ENCODE data around the gene GNB1. TPM values are rescaled to one million over a fixed set of nuclear protein-coding genes. Genes with fewer than 3 reads are reported as not detected.

The GNB1 gene
- total and polyA plus RNA-seq, 9 donors: 52.3 to 216 (median 178) TPM

DNA sequence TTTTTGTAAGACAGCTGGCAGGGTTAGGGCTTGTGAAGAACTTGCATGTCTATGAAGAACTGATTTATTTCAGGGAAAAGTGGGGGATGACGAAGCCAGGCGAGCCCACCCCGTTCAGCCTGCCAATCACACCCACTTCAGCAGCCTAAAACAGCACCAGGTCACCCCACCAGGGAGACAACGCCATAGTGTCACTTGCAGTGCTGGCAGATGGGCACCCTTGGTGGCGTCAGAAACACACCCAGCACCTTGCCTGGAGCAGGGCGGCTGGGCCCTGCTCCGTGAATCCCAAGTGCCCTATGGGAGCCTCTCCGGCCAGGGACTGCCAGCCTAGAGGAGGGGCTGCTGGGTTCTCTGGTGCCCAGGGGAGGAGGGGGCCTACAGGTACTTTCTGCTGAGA lies 107.6 kb downstream of the GNB1 start:
- Histone ChIP-seq H3K36me3 (ENCODE audit: control insufficient read depth, insufficient read depth, low read length) (peaks cover 39% of the 10 kb centered on the region), H3K4me1 (ENCODE audit: control insufficient read depth, insufficient read depth, low read length) (peaks cover 33% of the 10 kb centered on the region), H3K9me3 (replicated peaks; ENCODE audit: control insufficient read depth, low read depth, low read length) (no peaks in the 10 kb centered on the region), H3K4me3 (ENCODE audit: low read length) (no peak overlapping the region), H3K27me3 (ENCODE audit: control insufficient read depth, insufficient read depth, low read length) (no peaks in the 10 kb centered on the region), H3K27ac (ENCODE audit: low read length) (no peak overlapping the region)
- DNase-seq: no peak
- 67% methylated on average over 4 of the region's 8 CpGs for WGBS (ENCODE audit: insufficient coverage)

DNA sequence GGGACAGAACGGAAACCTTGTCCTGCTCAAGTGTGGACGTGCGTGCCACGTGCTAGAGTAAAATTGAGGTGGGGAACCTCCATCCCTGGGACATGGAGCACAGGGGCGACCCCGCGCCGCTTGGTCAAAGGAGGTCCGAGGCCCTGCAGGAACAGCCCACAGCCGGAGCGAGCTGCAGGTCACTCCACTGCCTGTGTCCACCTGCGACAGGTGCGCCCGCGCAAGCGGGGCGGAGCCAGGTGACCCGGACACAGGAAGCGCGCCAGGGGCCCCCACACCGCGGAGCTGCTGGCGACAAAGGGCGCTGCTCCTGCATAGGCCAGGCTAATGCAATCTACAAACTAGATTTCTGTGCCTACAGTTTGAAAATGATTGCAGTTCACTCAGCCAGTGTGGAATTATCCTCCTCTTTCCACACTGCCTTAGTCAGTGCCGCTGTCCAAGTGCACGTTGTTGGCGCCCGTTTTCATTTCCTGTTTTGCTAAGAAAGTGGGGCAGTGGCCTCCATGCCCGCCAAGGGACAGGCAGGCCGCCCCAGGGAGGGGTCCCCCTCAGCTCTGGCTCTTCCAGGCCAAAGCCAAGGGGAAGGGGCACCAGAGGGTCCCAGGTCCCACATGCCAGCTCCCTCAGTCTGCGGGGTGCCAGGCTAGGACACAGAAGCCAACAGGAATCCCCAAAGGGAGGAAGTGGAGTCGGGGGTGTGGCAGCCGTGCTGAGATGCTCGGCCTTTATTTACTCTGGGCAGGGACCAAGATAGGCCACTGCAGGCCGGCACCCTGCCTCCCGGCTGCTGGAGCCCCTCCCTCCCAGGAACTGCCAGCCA lies 108.3 kb downstream of the GNB1 start:
- peak; percentile 70 for DNase-seq
- peaks cover 34% of the 10 kb centered on the region for H3K4me1 ChIP-seq (ENCODE audit: control insufficient read depth, insufficient read depth, low read length)

DNA sequence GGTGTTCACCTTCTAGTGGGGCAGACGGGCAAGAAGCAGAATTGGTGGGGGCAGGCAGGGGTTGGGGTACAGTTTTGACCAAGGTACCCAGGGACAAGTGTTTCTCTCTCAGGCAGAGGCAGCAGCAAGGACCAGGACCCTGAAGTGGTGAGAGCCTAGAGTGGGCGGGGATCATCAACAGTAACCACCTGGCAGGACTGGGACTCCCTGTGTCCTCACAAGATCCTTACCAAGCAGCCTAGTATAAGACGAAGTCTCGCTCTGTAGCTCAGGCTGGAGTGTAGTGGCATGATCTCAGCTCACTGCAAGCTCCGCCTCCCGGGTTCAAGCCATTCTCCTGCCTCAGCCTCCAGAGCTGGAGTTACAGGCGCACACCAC lies 109.4 kb downstream of the GNB1 start:
- H3K9me3 ChIP-seq (replicated peaks; ENCODE audit: control insufficient read depth, low read depth, low read length): no peaks in the 10 kb centered on the region
- H3K4me3 ChIP-seq (ENCODE audit: low read length): no peak overlapping the region
- no peaks in the 10 kb centered on the region for H3K27me3 ChIP-seq (ENCODE audit: control insufficient read depth, insufficient read depth, low read length)
- H3K36me3 ChIP-seq (ENCODE audit: control insufficient read depth, insufficient read depth, low read length): peaks cover 21% of the 10 kb centered on the region
- H3K4me1 ChIP-seq (ENCODE audit: control insufficient read depth, insufficient read depth, low read length): peaks cover 43% of the 10 kb centered on the region
- WGBS (ENCODE audit: insufficient coverage): 60% methylated on average over 6 of the region's 7 CpGs
- no peak overlapping the region for H3K27ac ChIP-seq (ENCODE audit: low read length)
- DNase-seq: no peak

More for the DNA sequence above, 108.3 kb downstream of the GNB1 start:
- WGBS (ENCODE audit: insufficient coverage): 3% methylated on average over 33 of the region's 36 CpGs
- peaks cover 32% of the 10 kb centered on the region for H3K36me3 ChIP-seq (ENCODE audit: control insufficient read depth, insufficient read depth, low read length)
- peak overlapping the region; percentile 13 for H3K4me3 ChIP-seq (ENCODE audit: low read length)
- no peaks in the 10 kb centered on the region for H3K27me3 ChIP-seq (ENCODE audit: control insufficient read depth, insufficient read depth, low read length)
- peak overlapping the region; percentile 20 for H3K27ac ChIP-seq (ENCODE audit: low read length)
- H3K9me3 ChIP-seq (replicated peaks; ENCODE audit: control insufficient read depth, low read depth, low read length): no peaks in the 10 kb centered on the region

DNA sequence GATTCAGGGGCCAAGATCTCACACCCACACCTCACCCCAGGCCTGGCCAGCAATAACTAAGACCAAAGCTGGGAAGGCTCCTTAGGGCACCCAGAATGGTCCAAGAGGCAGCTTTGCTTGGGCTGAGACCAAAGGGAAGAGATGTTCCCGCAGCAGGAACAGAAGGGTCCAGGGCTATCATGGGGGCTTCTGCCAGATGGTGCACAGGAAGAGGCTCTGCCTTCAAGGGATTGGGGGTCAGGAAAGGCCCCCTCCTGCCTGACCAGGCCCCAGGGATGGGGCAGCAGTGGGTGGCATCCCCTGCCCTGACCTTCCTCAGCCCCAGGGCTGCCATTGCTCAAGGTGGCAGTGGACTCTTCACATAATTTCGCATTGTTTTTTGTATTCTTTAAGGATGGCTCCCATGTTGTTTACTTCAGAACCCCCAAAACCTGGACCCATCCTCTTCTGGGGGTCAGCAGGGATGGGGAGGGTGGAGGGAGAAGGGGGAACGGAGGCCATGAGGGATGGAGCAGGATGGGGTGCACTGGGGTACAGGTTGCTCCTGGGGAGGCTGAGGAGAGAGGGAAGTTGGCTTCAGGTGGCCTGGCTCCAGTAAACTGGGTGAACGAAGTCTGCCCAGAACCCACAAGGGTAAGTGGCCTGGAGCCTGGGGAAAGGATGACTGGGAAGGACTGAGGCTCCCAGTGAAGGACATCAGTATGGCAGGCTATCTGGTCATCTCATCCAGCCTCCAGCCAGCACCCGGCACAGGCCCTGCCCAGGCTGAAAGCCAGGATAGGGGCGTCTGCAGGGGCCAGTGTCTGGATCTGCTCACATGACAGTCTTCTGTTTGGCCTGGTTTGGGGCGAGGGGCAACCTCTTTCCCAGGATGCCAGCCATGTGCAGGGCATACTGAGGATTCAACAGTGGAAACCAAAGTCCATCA lies 110.0 kb downstream of the GNB1 start:
- Histone ChIP-seq H3K27ac (ENCODE audit: low read length) (peak overlapping the region; percentile 21), H3K4me1 (ENCODE audit: control insufficient read depth, insufficient read depth, low read length) (peaks cover 45% of the 10 kb centered on the region), H3K9me3 (replicated peaks; ENCODE audit: control insufficient read depth, low read depth, low read length) (no peaks in the 10 kb centered on the region), H3K4me3 (ENCODE audit: low read length) (no peak overlapping the region), H3K36me3 (ENCODE audit: control insufficient read depth, insufficient read depth, low read length) (peaks cover 17% of the 10 kb centered on the region), H3K27me3 (ENCODE audit: control insufficient read depth, insufficient read depth, low read length) (no peaks in the 10 kb centered on the region)
- DNase-seq: no peak
- 65% methylated on average over 5 of the region's 7 CpGs for WGBS (ENCODE audit: insufficient coverage)

DNA sequence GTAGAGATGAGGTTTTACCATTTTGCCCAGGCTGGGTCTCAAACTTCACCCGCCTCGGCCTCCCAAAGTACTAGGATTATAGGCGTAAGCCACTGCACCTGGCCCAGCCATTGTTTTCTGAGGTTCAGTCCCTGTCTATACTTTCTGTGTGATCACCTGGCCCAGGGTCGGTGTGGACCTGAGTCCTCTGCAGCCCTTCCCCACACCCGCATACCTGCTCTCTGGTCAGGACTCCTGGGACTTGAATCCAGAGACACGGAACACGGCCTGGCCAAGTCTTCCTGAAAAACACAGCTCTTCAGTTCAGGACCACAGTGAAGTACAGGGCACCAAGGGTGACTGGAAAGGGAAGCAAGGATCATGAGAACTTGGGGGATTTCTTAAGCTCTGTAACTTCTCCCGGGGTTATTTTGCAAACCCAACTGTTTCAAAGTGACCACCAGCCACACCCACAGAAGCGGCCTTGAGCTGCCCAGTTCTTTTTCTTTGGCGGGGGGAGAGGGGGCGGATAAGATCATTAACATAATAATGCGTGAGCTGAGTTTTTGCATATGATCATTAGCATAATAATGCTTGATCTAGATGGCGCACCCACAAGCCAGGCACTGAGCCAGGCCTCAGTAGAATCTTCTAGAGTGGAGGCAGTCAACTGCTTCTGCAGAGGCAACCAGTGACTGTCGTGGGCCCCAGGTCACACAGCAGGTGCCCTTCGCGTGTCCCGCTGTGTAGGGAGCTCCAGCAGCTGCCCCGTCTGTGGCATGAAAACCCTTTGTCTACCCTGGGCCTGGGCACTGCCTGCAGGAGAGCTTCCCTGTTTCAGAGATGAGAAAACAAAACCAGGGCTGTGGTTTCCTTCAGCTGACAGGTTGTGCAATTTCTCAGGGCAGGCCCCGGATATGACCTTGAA lies 110.9 kb downstream of the GNB1 start:
- no peaks in the 10 kb centered on the region for H3K27me3 ChIP-seq (ENCODE audit: control insufficient read depth, insufficient read depth, low read length)
- H3K27ac ChIP-seq (ENCODE audit: low read length): peak overlapping the region; percentile 40
- no peak overlapping the region for H3K4me3 ChIP-seq (ENCODE audit: low read length)
- H3K4me1 ChIP-seq (ENCODE audit: control insufficient read depth, insufficient read depth, low read length): peaks cover 46% of the 10 kb centered on the region
- WGBS (ENCODE audit: insufficient coverage): 40% methylated on average over 12 of the region's 19 CpGs
- H3K9me3 ChIP-seq (replicated peaks; ENCODE audit: control insufficient read depth, low read depth, low read length): no peaks in the 10 kb centered on the region
- H3K36me3 ChIP-seq (ENCODE audit: control insufficient read depth, insufficient read depth, low read length): peaks cover 11% of the 10 kb centered on the region
- peak; percentile 58 for DNase-seq

DNA sequence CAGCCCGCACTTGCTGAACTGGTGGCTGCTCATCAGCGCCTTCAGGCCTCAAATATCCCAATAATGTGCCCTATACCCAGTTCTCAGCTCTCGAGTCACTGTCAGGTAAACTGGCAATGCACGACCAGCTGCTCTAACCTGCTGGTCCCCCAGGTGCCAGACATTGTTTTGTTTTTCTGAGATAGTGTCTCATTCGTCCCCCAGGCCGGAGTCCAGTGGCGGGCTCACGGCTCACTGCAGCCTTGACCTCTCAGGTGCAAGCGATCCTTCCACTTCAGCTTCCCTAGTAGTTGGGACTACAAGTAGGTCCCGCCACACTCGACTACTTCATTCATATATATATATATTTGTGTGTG lies 111.6 kb downstream of the GNB1 start:
- Histone ChIP-seq H3K4me3 (ENCODE audit: low read length) (no peak overlapping the region), H3K27me3 (ENCODE audit: control insufficient read depth, insufficient read depth, low read length) (no peaks in the 10 kb centered on the region), H3K4me1 (ENCODE audit: control insufficient read depth, insufficient read depth, low read length) (peaks cover 46% of the 10 kb centered on the region), H3K27ac (ENCODE audit: low read length) (peak overlapping the region; percentile 59), H3K36me3 (ENCODE audit: control insufficient read depth, insufficient read depth, low read length) (peaks cover 7% of the 10 kb centered on the region), H3K9me3 (replicated peaks; ENCODE audit: control insufficient read depth, low read depth, low read length) (no peaks in the 10 kb centered on the region)
- DNase-seq: no peak
- WGBS (ENCODE audit: insufficient coverage): 52% methylated on average over 6 of the region's 11 CpGs

DNA sequence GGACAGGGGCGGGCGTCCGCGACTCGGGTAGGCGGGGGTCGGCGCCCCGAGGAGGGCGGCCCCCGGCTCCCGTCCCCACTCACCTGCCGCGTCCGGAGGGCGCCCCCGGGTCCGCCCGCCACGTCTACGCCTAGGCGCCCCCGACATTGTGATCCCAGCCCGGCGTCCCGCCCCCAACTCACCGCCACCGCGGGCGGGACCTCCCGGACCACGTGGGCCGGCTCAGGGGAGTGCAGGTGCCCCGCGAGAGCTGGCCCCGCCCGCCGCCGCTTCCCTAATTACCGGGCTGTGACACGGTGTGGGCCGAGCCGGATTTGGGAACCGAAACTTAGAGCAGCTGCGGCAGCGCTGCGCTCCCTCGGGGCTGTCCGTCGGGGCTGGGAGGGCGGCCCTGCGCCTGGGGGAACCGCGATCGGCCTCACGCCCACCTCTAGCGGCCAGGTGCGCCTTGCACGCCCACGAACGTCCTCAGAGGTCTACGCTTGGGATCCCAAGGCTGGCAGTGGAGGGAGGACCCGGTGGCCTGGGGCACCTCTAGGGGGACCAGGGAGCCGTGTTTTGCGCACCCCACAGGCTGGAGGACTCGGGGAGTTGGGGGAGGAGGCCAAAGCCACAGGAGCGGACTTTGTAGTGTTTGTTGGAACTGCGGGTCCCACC lies 112.1 kb downstream of the GNB1 start:
- H3K36me3 ChIP-seq (ENCODE audit: control insufficient read depth, insufficient read depth, low read length): peaks cover 8% of the 10 kb centered on the region
- H3K9me3 ChIP-seq (replicated peaks; ENCODE audit: control insufficient read depth, low read depth, low read length): no peaks in the 10 kb centered on the region
- DNase-seq: peak; percentile 73
- peak overlapping the region; percentile 59 for H3K27ac ChIP-seq (ENCODE audit: low read length)
- H3K4me3 ChIP-seq (ENCODE audit: low read length): peak overlapping the region; percentile 41
- under 1% methylated on average over 59 of the region's 68 CpGs for WGBS (ENCODE audit: insufficient coverage)
- H3K27me3 ChIP-seq (ENCODE audit: control insufficient read depth, insufficient read depth, low read length): no peaks in the 10 kb centered on the region
- H3K4me1 ChIP-seq (ENCODE audit: control insufficient read depth, insufficient read depth, low read length): peaks cover 46% of the 10 kb centered on the region

DNA sequence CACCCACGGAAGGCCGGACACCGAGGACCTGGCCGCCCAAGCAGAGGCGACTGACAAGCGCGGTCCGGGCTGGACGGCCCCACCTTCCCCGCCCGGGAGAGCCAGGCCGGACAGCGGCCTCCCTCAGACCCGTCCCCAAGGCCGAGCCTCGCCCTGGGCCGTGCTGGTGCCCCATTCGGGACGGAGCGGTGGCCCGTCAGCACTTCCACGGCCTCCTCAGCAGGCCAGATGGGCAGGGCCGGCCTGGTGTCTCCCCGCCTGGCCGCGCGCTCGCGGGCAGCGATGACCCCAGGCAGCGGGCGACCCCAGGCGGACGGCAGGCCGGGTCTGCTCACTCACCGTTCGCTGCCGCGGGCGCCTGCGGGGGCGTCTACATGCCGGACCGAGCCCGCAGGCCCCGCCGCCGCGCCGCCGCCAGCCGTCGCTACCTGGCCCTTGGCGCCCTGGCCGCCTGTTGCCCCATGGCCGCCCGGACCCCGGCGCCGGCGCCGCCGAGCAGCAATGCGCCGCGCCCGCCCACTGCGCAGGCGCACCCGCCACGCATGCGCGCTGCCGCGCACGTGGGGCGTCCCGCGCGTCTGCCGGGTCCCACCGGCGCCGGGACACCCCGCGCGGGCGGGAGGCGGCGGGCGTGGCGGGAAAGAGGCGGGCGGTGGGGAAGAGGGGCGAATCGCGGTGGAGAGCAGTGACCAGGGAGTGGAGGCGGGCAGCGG lies 112.8 kb downstream of the GNB1 start, which contains the start of gene NADK:
NADK (minus strand) TSS at position 521 of the 713 bp plus-strand sequence. CDS start 13,064 bp downstream, outside the sequence.
- Histone ChIP-seq H3K36me3 (ENCODE audit: control insufficient read depth, insufficient read depth, low read length) (peaks cover 8% of the 10 kb centered on the region), H3K9me3 (replicated peaks; ENCODE audit: control insufficient read depth, low read depth, low read length) (no peaks in the 10 kb centered on the region), H3K4me1 (ENCODE audit: control insufficient read depth, insufficient read depth, low read length) (peaks cover 42% of the 10 kb centered on the region), H3K27me3 (ENCODE audit: control insufficient read depth, insufficient read depth, low read length) (no peaks in the 10 kb centered on the region), H3K4me3 (ENCODE audit: low read length) (peak within 1 kb of the TSS; percentile 70), H3K27ac (ENCODE audit: low read length) (peak within 1 kb of the TSS; percentile 83)
- WGBS (ENCODE audit: insufficient coverage): under 1% methylated on average over 94 of the region's 99 CpGs
- peak; percentile 76 for DNase-seq

DNA sequence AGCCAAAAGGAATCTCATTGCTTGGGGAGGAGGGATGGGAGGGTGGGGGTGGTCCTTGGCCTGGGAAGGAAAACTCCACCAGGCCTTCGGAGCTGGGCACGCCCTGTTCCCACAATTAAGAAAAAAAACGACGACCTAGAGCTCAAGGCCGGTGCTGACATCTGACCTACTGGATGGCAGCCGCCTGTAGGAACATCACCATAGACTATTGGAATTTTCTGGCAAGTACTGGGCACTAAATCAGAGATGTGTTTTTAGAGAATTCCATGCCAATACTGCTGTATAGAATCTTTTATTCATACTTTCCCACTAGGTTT lies 113.3 kb downstream of the GNB1 start:
- WGBS (ENCODE audit: insufficient coverage): 0% methylated on average over 1 of the region's 6 CpGs
- H3K4me3 ChIP-seq (ENCODE audit: low read length): peak overlapping the region; percentile 70
- H3K27ac ChIP-seq (ENCODE audit: low read length): peak overlapping the region; percentile 83
- H3K4me1 ChIP-seq (ENCODE audit: control insufficient read depth, insufficient read depth, low read length): peaks cover 36% of the 10 kb centered on the region
- peak; percentile 88 for DNase-seq
- H3K27me3 ChIP-seq (ENCODE audit: control insufficient read depth, insufficient read depth, low read length): no peaks in the 10 kb centered on the region
- no peaks in the 10 kb centered on the region for H3K9me3 ChIP-seq (replicated peaks; ENCODE audit: control insufficient read depth, low read depth, low read length)
- H3K36me3 ChIP-seq (ENCODE audit: control insufficient read depth, insufficient read depth, low read length): peaks cover 9% of the 10 kb centered on the region
